VCaP (cell line): Measurements from ENCODE around the gene SESTD1.

ENCODE experiments used
- H3K27ac ChIP-seq: fragments of 450-650 bp; 2 replicates; pipeline ENCODE4 v1.5.1; 2017
- TF ChIP-seq, protein P1 (sequence below): fragments of 450-650 bp; conservative IDR thresholded peaks from 2 replicates; pipeline ENCODE4 v1.5.1; 2017; ENCODE audit warnings: mild to moderate bottlenecking, moderate library complexity

SESTD1 gene

DNA sequence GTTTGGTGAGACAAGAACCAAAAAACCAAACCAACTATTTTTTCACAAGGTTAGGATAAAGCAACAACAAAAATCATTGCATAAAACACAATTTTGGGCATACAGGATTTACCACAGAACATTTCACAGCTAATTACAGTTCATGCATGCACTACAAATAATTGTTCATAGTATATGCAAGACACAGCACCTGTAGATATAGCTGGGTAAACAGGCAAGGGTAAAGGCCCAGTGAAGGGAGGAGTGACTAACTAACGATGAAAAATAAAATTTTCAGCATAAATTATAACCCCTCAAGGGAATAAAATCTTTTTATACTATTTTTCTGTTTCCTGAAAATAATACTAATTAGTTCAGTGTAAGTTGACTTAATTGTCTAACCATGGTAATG is 141.4 kb downstream of the SESTD1 start:
- no peak overlapping the region for H3K27ac ChIP-seq
- TF ChIP-seq, protein P1, sequence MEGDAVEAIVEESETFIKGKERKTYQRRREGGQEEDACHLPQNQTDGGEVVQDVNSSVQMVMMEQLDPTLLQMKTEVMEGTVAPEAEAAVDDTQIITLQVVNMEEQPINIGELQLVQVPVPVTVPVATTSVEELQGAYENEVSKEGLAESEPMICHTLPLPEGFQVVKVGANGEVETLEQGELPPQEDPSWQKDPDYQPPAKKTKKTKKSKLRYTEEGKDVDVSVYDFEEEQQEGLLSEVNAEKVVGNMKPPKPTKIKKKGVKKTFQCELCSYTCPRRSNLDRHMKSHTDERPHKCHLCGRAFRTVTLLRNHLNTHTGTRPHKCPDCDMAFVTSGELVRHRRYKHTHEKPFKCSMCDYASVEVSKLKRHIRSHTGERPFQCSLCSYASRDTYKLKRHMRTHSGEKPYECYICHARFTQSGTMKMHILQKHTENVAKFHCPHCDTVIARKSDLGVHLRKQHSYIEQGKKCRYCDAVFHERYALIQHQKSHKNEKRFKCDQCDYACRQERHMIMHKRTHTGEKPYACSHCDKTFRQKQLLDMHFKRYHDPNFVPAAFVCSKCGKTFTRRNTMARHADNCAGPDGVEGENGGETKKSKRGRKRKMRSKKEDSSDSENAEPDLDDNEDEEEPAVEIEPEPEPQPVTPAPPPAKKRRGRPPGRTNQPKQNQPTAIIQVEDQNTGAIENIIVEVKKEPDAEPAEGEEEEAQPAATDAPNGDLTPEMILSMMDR, result no peak

DNA sequence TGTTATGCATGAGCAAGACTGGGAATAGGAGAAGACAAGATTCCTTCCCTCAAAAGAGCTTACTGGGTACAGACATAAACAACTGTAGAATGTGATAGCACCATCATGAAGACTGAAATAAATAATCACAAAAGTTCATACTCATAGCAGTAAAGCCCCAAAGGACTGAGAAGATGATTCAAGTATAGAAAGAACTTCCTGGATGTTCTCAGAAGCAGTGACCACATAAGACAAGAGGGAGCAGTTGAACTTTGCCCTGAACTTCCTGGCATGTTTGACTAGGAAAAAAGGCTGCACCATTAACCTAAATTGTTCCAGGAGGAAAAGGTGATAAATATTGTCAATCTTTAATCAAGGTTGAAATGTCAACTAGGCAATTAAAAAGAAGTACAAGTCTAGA is 156.9 kb downstream of the SESTD1 start:
- TF ChIP-seq, protein P1, result no peak
- H3K27ac ChIP-seq, result no peak overlapping the region

DNA sequence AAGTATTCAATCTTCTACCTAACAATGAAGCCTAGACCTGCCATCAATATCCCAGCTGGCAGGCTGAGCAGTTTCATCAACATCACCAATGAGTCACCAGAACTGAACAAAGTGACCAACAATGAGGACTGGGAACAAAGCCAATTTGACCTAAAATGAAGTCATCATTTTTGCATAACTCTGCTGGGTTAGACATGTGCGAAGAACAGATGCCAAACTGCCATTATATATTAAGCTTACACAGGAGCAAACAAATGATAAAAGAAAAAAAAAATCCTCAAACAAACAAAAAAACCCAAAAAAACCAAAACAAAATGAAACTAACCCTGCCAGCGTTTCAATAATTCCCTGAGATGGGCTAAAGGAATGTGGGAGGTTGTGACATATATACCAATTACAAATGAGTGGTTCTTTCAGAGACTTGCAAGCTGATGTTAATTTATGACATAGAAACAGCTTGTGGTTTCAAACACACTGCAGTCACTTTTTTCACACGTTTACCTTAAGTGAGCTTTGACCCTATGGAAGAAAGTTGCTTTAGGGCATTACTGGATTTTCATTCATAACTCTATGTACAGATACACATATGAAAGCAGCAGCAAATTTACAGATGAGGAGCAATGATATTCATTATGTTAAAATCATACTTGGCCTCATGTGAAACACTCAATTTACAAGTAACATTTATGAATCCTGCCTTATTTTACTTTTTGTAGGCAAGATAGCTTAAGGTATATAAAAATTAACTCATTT is 157.8 kb downstream of the SESTD1 start:
- TF ChIP-seq, protein P1, result no peak
- H3K27ac ChIP-seq, result no peak overlapping the region

DNA sequence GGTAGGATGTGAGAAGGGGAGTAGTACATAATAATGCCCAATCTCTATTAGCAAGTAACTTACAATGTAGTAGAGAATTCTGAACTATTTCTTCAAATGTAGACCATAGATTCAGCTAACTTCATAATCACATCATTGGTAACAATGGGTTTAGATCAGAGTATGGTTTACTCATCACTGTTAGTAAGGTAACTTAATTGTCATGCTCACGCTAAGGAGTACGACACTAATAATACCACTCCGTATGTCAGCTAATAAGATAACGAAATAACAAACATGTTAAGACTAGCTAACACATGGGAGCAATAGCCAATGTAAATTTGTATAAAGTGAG is 158.3 kb downstream of the SESTD1 start:
- H3K27ac ChIP-seq, result no peak overlapping the region
- TF ChIP-seq, protein P1, result no peak

DNA sequence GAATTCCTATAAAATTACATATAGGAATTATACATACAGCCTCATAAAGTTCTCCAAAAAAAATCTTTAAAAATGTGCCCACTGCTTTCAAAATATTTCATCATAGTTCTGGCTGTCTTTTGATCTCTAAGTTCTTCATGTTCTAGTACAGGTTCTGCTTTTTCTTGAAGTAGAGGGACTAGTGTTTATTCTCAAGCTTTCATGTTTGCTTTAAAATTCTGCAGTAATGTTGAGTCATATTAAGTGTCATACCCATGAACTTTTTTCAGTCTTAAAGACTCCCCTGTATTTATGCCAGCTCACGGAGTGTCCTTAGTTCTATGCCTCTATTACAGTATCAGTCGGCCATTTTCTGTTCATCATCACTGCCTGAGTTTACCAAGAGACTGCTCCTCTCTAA is 159.9 kb downstream of the SESTD1 start:
- TF ChIP-seq, protein P1, result no peak
- no peak overlapping the region for H3K27ac ChIP-seq

DNA sequence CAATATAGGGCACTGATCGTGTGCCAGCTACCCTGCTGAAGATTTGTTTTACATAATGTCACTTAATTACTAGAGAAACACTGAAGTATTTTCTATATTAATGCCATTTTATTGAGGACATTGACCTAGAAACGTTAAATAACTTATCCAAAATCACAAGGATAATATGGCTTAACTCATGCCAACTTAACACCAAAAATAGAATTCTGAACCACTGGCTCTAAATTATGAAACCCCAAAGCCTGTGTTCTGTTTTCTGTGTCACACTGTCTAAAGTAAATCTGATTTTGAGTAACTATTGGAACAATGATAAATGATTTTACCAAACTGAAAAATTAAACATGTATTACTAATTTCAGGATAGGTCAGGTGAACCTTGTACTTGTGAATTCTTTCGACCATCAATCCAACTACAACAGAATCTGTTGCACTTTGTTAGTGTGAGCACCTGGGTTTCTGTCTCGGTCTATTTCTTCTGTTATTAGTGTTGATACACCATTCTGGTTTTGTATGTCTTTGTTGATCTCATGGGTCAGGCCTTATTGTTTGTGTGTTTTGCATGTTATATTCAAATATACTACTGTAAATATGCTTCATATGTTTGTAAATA is 166.4 kb downstream of the SESTD1 start:
- no peak overlapping the region for H3K27ac ChIP-seq
- TF ChIP-seq, protein P1, result no peak

DNA sequence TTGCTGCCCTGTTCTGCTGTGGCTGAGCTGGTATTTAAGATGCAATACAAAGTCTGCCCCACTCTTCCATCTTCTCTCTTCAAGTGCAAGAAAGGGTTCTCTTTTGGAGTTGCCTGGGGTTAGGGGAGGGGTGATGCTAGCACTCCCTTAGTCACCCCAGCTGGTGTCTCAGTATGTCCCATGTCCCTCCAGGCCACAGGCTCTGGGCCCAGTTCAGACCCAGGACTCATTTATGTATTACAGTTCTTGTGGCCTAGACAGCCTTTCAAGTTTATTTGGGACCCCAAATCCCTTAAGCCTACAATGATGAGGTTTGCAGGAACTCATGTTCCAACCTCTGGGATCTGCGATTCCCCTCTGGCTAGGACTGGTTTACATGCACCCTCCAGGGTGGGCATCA is 167.5 kb downstream of the SESTD1 start:
- no peak overlapping the region for H3K27ac ChIP-seq
- TF ChIP-seq, protein P1, result no peak
